CD14-positive monocyte (primary cell): Measurements from ENCODE around the gene M6PR. TPM values are rescaled to one million over a fixed set of nuclear protein-coding genes. Genes with fewer than 3 reads are reported as not detected.

Source experiments
- DNase-seq, 3 donors: peaks; one replicate each; pipeline ENCODE4 v3.0.0-alpha.2; 2011 to 2022
- H2AFZ ChIP-seq: 2 replicates; pipeline ENCODE4 v1.6.0; 2012; ENCODE audit warnings: mild to moderate bottlenecking, low read depth, low read length, inconsistent platforms; ENCODE audit not compliant: insufficient read depth, poor library complexity, severe bottlenecking
- H3K27ac ChIP-seq, 2 donors: 1 replicate in 1 of 2; 2 replicates in 1 of 2; pipeline ENCODE4 v1.5.1; 2012 to 2013; ENCODE audit warnings: low read length in 2 of 2, control low read depth in 1 of 2, inconsistent platforms in 1 of 2, low read depth in 1 of 2, mild to moderate bottlenecking in 1 of 2
- H3K27me3 ChIP-seq, 2 donors: one replicate each; pipeline versions ENCODE4 v1.6.0 to v1.6.1; 2011 to 2013; ENCODE audit warnings: low read length in 2 of 2; ENCODE audit not compliant: control insufficient read depth in 2 of 2, insufficient read depth in 2 of 2
- H3K36me3 ChIP-seq, 2 donors: replicated peaks in 1 of 2; 1 replicate in 1 of 2; 2 replicates in 1 of 2; pipeline versions ENCODE4 v1.5.1 to v1.6.1; 2012 to 2013; ENCODE audit warnings: low read length in 2 of 2, control low read depth in 1 of 2, inconsistent platforms in 1 of 2, mild to moderate bottlenecking in 1 of 2; ENCODE audit not compliant: insufficient read depth in 2 of 2, control insufficient read depth in 1 of 2
- H3K4me1 ChIP-seq, 2 donors: 1 replicate in 1 of 2; 2 replicates in 1 of 2; pipeline versions ENCODE4 v1.5.1 to v1.6.1; 2012 to 2013; ENCODE audit warnings: low read length in 2 of 2, control low read depth in 1 of 2, inconsistent platforms in 1 of 2, mild to moderate bottlenecking in 1 of 2, moderate library complexity in 1 of 2; ENCODE audit not compliant: insufficient read depth in 2 of 2, control insufficient read depth in 1 of 2
- H3K4me2 ChIP-seq: replicated peaks from 2 replicates; pipeline ENCODE3; 2012; ENCODE audit warnings: low read length, moderate library complexity, mild to moderate bottlenecking; ENCODE audit not compliant: poor library complexity, severe bottlenecking; ENCODE audit errors: extremely low read depth
- H3K4me3 ChIP-seq, 3 experiments: fragments of 200-600 bp in 1 of 3; sonication (generic) in 1 of 3; replicated peaks in 1 of 3; 1 replicate in 2 of 3; 2 replicates in 1 of 3; pipeline ENCODE4 v1.5.1; 2011 to 2013; ENCODE audit warnings: low read length in 3 of 3, mild to moderate bottlenecking in 3 of 3, control low read depth in 2 of 3, low read depth in 2 of 3, inconsistent platforms in 1 of 3, moderate library complexity in 1 of 3
- H3K79me2 ChIP-seq: 2 replicates; pipeline ENCODE4 v1.6.0; 2012; ENCODE audit warnings: mild to moderate bottlenecking, control low read depth, inconsistent platforms, low read length, moderate library complexity; ENCODE audit not compliant: insufficient read depth
- H3K9ac ChIP-seq: 2 replicates; pipeline ENCODE4 v1.6.0; 2017; ENCODE audit warnings: low read length, mild to moderate bottlenecking; ENCODE audit not compliant: insufficient read depth, poor library complexity, severe bottlenecking
- H3K9me3 ChIP-seq, 2 donors: replicated peaks in 1 of 2; 1 replicate in 1 of 2; 2 replicates in 1 of 2; pipeline versions ENCODE4 v1.5.1 to v1.6.1; 2012 to 2013; ENCODE audit warnings: low read length in 2 of 2, control low read depth in 1 of 2; ENCODE audit not compliant: control insufficient read depth in 1 of 2, insufficient read depth in 1 of 2
- H4K20me1 ChIP-seq: 2 replicates; pipeline ENCODE4 v1.6.0; 2012; ENCODE audit warnings: mild to moderate bottlenecking, low read length, control low read depth, moderate library complexity; ENCODE audit not compliant: insufficient read depth
- H3K27ac Mint-ChIP-seq, 7 donors: one replicate each; pipeline ENCODE4 v1.8.0; 2020; ENCODE audit warnings: mild to moderate bottlenecking in 7 of 7, mixed read lengths in 7 of 7, moderate library complexity in 6 of 7, inconsistent platforms in 2 of 7
- H3K27me3 Mint-ChIP-seq, 3 donors: one replicate each; pipeline ENCODE4 v1.8.0; 2021 to 2022; ENCODE audit warnings: low read depth in 3 of 3, mild to moderate bottlenecking in 3 of 3, mixed read lengths in 3 of 3, moderate library complexity in 3 of 3, inconsistent platforms in 1 of 3
- H3K36me3 Mint-ChIP-seq, 2 donors: one replicate each; pipeline ENCODE4 v1.8.0; 2020; ENCODE audit warnings: mixed read lengths in 2 of 2, inconsistent platforms in 1 of 2, mild to moderate bottlenecking in 1 of 2
- H3K4me1 Mint-ChIP-seq: one replicate; pipeline ENCODE4 v1.8.0; 2020; ENCODE audit warnings: mild to moderate bottlenecking, mixed read lengths
- H3K4me3 Mint-ChIP-seq, 2 donors: one replicate each; pipeline ENCODE4 v1.8.0; 2020; ENCODE audit warnings: mild to moderate bottlenecking in 2 of 2, mixed read lengths in 2 of 2, moderate library complexity in 1 of 2
- H3K9me3 Mint-ChIP-seq, 7 donors: one replicate each; pipeline ENCODE4 v1.8.0; 2020 to 2022; ENCODE audit warnings: mixed read lengths in 7 of 7, mild to moderate bottlenecking in 6 of 7, moderate library complexity in 6 of 7, inconsistent platforms in 2 of 7
- WGBS: methylation state at CpG from one replicate; pipeline ENCODE4 v1.1.5; 2013; ENCODE audit warnings: missing lambda C conversion rate; ENCODE audit not compliant: insufficient coverage; 5-methylcytosine and 5-hydroxymethylcytosine counted together
- intact Hi-C, 2 donors: fragments of 100-400 bp; cut with micrococcal nuclease; formaldehyde crosslinking; loops; one replicate each; pipeline versions ENCODE4 v1.15.0 to v1.15.1; 2023
- polyA plus RNA-seq, 3 donors: library from polyadenylated mRNA; depleted of rRNA in 1 of 3; unstranded in 2 of 3; stranded (reverse) in 1 of 3; fragments of 300-500 nt in 2 of 3; fragments of >200 nt in 1 of 3; fragmentation: Illumina TruSeq in 2 of 3; gene quantifications; 1 replicate in 2 of 3; 2 replicates in 1 of 3; pipeline ENCODE4 v1.2.3, GENCODE V29; 2012 to 2021
- TF ChIP-seq, protein P1 (sequence below): fragments of 200-600 bp; IDR thresholded peaks from one replicate; pipeline ENCODE4 v1.8.0; 2022; ENCODE audit warnings: antibody characterized with exemption, mild to moderate bottlenecking

Gene M6PR
- polyA plus RNA-seq, 3 donors: 158 to 285 (median 268) TPM

DNA sequence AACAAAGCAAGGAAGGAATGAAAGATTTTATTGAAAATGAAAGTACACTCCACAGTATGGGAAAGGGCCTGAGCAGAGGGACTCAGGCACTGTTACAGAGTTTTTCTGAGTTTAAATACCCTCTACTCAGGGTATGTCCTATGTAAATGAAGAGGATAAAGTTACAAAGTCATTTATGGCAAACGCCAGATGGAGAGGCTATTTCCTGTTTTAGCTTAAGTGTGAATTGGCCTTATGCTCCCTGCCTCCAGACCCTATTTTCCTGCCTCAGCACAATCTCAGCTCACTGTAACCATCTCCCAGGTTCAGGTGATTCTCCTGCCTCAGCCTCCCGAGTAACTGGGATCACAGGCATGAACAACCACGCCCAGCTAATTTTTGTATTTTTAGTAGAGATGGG lies 41.9 kb downstream of the M6PR start:
- H3K27ac Mint-ChIP-seq: no peak overlapping the region
- peaks cover 0 to 7% (median 1%) of the 10 kb centered on the region in 3 donors for H3K27me3 Mint-ChIP-seq
- Histone ChIP-seq H3K4me1 (peaks cover 13 to 23% of the 10 kb centered on the region in 2 donors), H3K27ac (no peak overlapping the region), H3K27me3 (no peaks in the 10 kb centered on the region), H2AFZ (no peak overlapping the region), H3K4me3 (no peak overlapping the region), H3K9ac (no peak overlapping the region), H3K79me2 (no peaks in the 10 kb centered on the region), H3K36me3 (no peaks in the 10 kb centered on the region), H3K9me3 (peaks cover 0 to 7% of the 10 kb centered on the region in 2 donors), H3K4me2 (no peak overlapping the region), H4K20me1 (no peaks in the 10 kb centered on the region)
- DNase-seq: no peak
- intact Hi-C loops: no loop called here
- H3K9me3 Mint-ChIP-seq: peaks cover 6 to 11% (median 9%) of the 10 kb centered on the region in 7 donors
- no CpG with 5 or more reads among the region's 3 CpGs for WGBS
- TF ChIP-seq, protein P1, sequence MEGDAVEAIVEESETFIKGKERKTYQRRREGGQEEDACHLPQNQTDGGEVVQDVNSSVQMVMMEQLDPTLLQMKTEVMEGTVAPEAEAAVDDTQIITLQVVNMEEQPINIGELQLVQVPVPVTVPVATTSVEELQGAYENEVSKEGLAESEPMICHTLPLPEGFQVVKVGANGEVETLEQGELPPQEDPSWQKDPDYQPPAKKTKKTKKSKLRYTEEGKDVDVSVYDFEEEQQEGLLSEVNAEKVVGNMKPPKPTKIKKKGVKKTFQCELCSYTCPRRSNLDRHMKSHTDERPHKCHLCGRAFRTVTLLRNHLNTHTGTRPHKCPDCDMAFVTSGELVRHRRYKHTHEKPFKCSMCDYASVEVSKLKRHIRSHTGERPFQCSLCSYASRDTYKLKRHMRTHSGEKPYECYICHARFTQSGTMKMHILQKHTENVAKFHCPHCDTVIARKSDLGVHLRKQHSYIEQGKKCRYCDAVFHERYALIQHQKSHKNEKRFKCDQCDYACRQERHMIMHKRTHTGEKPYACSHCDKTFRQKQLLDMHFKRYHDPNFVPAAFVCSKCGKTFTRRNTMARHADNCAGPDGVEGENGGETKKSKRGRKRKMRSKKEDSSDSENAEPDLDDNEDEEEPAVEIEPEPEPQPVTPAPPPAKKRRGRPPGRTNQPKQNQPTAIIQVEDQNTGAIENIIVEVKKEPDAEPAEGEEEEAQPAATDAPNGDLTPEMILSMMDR: no peak
- H3K4me1 Mint-ChIP-seq: peaks cover 14% of the 10 kb centered on the region
- peaks cover 0 to 4% of the 10 kb centered on the region in 2 donors for H3K36me3 Mint-ChIP-seq
- no peak overlapping the region for H3K4me3 Mint-ChIP-seq

DNA sequence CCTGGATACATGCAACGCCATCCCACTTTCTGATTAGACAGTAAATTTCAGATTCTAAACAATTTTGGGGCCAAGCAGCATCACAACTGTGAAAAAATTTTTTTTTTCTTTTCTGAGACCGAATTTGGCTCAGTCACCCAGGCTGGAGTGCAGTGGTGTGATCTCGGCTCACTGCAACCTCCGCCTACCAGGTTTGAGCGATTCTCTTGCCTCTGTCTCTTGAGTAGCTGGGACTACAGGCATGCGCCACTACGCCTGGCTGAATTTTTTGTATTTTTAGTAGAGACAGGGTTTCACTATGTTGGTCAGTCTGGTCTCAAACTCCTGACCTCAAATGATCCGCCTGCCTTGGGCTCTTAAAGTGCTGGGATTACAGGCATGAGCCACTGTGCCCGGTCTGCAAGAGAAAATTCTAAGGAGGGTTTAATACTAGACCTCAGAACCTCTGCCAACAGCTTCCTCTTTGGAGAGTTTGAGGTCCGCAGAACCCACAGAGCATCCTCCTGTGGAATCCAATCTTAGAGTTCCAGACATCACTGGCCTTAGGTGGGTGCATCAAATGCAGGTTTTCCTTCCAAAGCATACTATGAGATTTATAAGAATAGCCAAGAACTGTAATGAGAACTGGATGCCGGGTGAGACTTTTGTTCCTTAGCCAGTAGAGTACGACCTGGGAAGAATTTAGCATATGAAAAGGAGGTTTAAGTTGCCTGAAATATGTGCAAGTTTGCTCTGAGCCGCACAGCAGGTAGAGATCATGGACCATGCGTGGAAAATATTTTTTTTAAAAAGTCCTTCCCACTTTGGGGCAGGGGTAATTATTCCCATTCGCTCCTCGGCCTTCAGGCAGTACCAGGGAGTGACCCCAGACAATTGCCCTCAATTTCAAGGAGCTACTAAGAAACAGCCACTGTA lies 42.9 kb downstream of the M6PR start:
- peaks cover 0 to 11% (median 1%) of the 10 kb centered on the region in 3 donors for H3K27me3 Mint-ChIP-seq
- Histone ChIP-seq H3K4me2 (no peak overlapping the region), H3K4me3 (no peak overlapping the region), H3K79me2 (no peaks in the 10 kb centered on the region), H2AFZ (no peak overlapping the region), H4K20me1 (no peaks in the 10 kb centered on the region), H3K27me3 (no peaks in the 10 kb centered on the region), H3K27ac (no peak overlapping the region), H3K9ac (no peak overlapping the region), H3K9me3 (peaks cover 0 to 9% of the 10 kb centered on the region in 2 donors), H3K36me3 (no peaks in the 10 kb centered on the region), H3K4me1 (peaks cover 13 to 27% of the 10 kb centered on the region in 2 donors)
- H3K9me3 Mint-ChIP-seq: peaks cover 8 to 20% (median 15%) of the 10 kb centered on the region in 7 donors
- no peak for DNase-seq
- peaks cover 0 to 4% of the 10 kb centered on the region in 2 donors for H3K36me3 Mint-ChIP-seq
- WGBS: 77% methylated on average over 9 of the region's 16 CpGs
- H3K27ac Mint-ChIP-seq: no peak overlapping the region
- TF ChIP-seq, protein P1: no peak
- intact Hi-C loops: no loop called here
- no peak overlapping the region for H3K4me3 Mint-ChIP-seq
- peaks cover 19% of the 10 kb centered on the region for H3K4me1 Mint-ChIP-seq
